H9 (cell line): ENCODE measurements around the gene ANKRD49. TPM values are rescaled to one million over a fixed set of nuclear protein-coding genes. Genes with fewer than 3 reads are reported as not detected.

Experiments used
- DNase-seq: peaks from one replicate; pipeline ENCODE4 v3.0.0-alpha.2; 2017
- H2AFZ ChIP-seq: one replicate; pipeline ENCODE4 v1.6.1; 2013; ENCODE audit warnings: mild to moderate bottlenecking, low read length, control low read depth, moderate library complexity
- H2AK5ac ChIP-seq: 2 replicates; pipeline ENCODE4 v1.6.1; 2013; ENCODE audit warnings: low read length, control low read depth, mixed read lengths; ENCODE audit not compliant: insufficient read length
- H2BK120ac ChIP-seq: one replicate; pipeline ENCODE4 v1.6.1; 2013; ENCODE audit warnings: low read depth, mild to moderate bottlenecking, low read length, control low read depth, inconsistent platforms; ENCODE audit not compliant: poor library complexity, severe bottlenecking
- H2BK12ac ChIP-seq: 2 replicates; pipeline ENCODE4 v1.6.1; 2013; ENCODE audit warnings: low read length, control low read depth, mixed read lengths, low read depth; ENCODE audit not compliant: insufficient read length
- H2BK15ac ChIP-seq: 2 replicates; pipeline ENCODE4 v1.6.1; 2013; ENCODE audit warnings: low read depth, low read length, control low read depth
- H2BK20ac ChIP-seq: one replicate; pipeline ENCODE4 v1.6.1; 2013; ENCODE audit warnings: low read depth, mild to moderate bottlenecking, low read length, control low read depth, inconsistent platforms; ENCODE audit not compliant: poor library complexity, severe bottlenecking
- H2BK5ac ChIP-seq: 2 replicates; pipeline ENCODE4 v1.6.1; 2013; ENCODE audit warnings: low read length, control low read depth, mixed read lengths; ENCODE audit not compliant: insufficient read length
- H3K14ac ChIP-seq: 2 replicates; pipeline ENCODE4 v1.6.1; 2013; ENCODE audit warnings: low read length, control low read depth; ENCODE audit not compliant: insufficient read depth
- H3K18ac ChIP-seq: 2 replicates; pipeline ENCODE4 v1.6.1; 2013; ENCODE audit warnings: low read depth, mild to moderate bottlenecking, mixed read lengths, low read length, control low read depth; ENCODE audit not compliant: insufficient read length
- H3K23ac ChIP-seq: 2 replicates; pipeline ENCODE4 v1.6.1; 2013; ENCODE audit warnings: low read length, control low read depth, mixed read lengths, low read depth; ENCODE audit not compliant: insufficient read length
- H3K23me2 ChIP-seq: 2 replicates; pipeline ENCODE4 v1.6.1; 2013; ENCODE audit warnings: low read depth, mild to moderate bottlenecking, mixed read lengths, low read length, control low read depth; ENCODE audit not compliant: insufficient read length, poor library complexity, severe bottlenecking
- H3K27ac ChIP-seq: 2 replicates; pipeline ENCODE4 v1.5.1; 2013; ENCODE audit warnings: low read length, control low read depth, mixed read lengths, low read depth; ENCODE audit not compliant: insufficient read length
- H3K27me3 ChIP-seq: 2 replicates; pipeline ENCODE4 v1.6.1; 2013; ENCODE audit warnings: low read length, control low read depth, inconsistent platforms; ENCODE audit not compliant: insufficient read depth
- H3K4ac ChIP-seq: 2 replicates; pipeline ENCODE4 v1.6.1; 2013; ENCODE audit warnings: low read depth, mild to moderate bottlenecking, control low read depth, inconsistent platforms, low read length, moderate library complexity
- H3K4me1 ChIP-seq: 2 replicates; pipeline ENCODE4 v1.6.1; 2013; ENCODE audit warnings: low read length, control low read depth, inconsistent platforms; ENCODE audit not compliant: insufficient read depth
- H3K4me2 ChIP-seq: 2 replicates; pipeline ENCODE4 v1.6.1; 2013; ENCODE audit warnings: low read length, control low read depth, mixed read lengths; ENCODE audit not compliant: insufficient read length, insufficient read depth
- H3K56ac ChIP-seq: 2 replicates; pipeline ENCODE4 v1.6.1; 2013; ENCODE audit warnings: low read depth, mild to moderate bottlenecking, mixed read lengths, low read length, control low read depth; ENCODE audit not compliant: insufficient read length
- H3K79me1 ChIP-seq: 2 replicates; pipeline ENCODE4 v1.6.1; 2013; ENCODE audit warnings: low read depth, mild to moderate bottlenecking, moderate library complexity, low read length, control low read depth, inconsistent platforms; ENCODE audit not compliant: insufficient read depth, poor library complexity, severe bottlenecking
- H3K79me2 ChIP-seq: 2 replicates; pipeline ENCODE4 v1.6.1; 2013; ENCODE audit warnings: low read length, control low read depth, inconsistent platforms; ENCODE audit not compliant: insufficient read depth
- H3K9ac ChIP-seq: 2 replicates; pipeline ENCODE4 v1.6.1; 2013; ENCODE audit warnings: low read length, control low read depth, mixed read lengths; ENCODE audit not compliant: insufficient read length; ENCODE audit errors: extremely low read depth
- H3K9me3 ChIP-seq: one replicate; pipeline ENCODE4 v1.6.1; 2013; ENCODE audit warnings: low read depth, low read length, inconsistent platforms; ENCODE audit not compliant: control insufficient read depth
- H3T11ph ChIP-seq: one replicate; pipeline ENCODE4 v1.6.1; 2013; ENCODE audit warnings: mild to moderate bottlenecking, low read length, control low read depth, inconsistent platforms
- H4K20me1 ChIP-seq: one replicate; pipeline ENCODE4 v1.6.1; 2013; ENCODE audit not compliant: control insufficient read depth, insufficient read length, insufficient read depth
- H4K5ac ChIP-seq: 2 replicates; pipeline ENCODE4 v1.6.1; 2013; ENCODE audit warnings: low read depth, mild to moderate bottlenecking, mixed read lengths, low read length, control low read depth; ENCODE audit not compliant: insufficient read length
- H4K8ac ChIP-seq: replicated peaks from 2 replicates; pipeline ENCODE4 v1.6.1; 2013; ENCODE audit warnings: low read length, control low read depth, mixed read lengths, low read depth; ENCODE audit not compliant: insufficient read length
- H4K91ac ChIP-seq: 2 replicates; pipeline ENCODE4 v1.6.1; 2013; ENCODE audit warnings: low read depth, mild to moderate bottlenecking, moderate library complexity, mixed read lengths, low read length, control low read depth; ENCODE audit not compliant: insufficient read length
- H3K27ac Mint-ChIP-seq, 3 experiments: 2 replicates in 2 of 3; 3 replicates in 1 of 3; pipeline ENCODE4 v1.8.0; 2020 to 2021; ENCODE audit warnings: mixed read lengths in 3 of 3, mild to moderate bottlenecking in 1 of 3, moderate library complexity in 1 of 3
- H3K27me3 Mint-ChIP-seq: 2 replicates; pipeline ENCODE4 v1.8.0; 2021; ENCODE audit warnings: low read depth, mild to moderate bottlenecking, moderate library complexity, mixed read lengths
- H3K36me3 Mint-ChIP-seq, 3 experiments: 2 replicates in 2 of 3; 3 replicates in 1 of 3; pipeline ENCODE4 v1.8.0; 2020 to 2021; ENCODE audit warnings: low read depth in 3 of 3, mixed read lengths in 3 of 3; ENCODE audit not compliant: insufficient read depth in 1 of 3
- H3K4me1 Mint-ChIP-seq, 2 experiments: 2 replicates each; pipeline ENCODE4 v1.8.0; 2020; ENCODE audit warnings: mixed read lengths in 2 of 2
- H3K4me3 Mint-ChIP-seq, 2 experiments: 2 replicates in 1 of 2; 3 replicates in 1 of 2; pipeline ENCODE4 v1.8.0; 2020 to 2021; ENCODE audit warnings: mild to moderate bottlenecking in 2 of 2, mixed read lengths in 2 of 2, moderate library complexity in 1 of 2
- H3K9me3 Mint-ChIP-seq, 2 experiments: 2 replicates in 1 of 2; 3 replicates in 1 of 2; pipeline ENCODE4 v1.8.0; 2020; ENCODE audit warnings: mild to moderate bottlenecking in 2 of 2, mixed read lengths in 2 of 2, moderate library complexity in 1 of 2
- WGBS: extraction: QIAGEN DNeasy Blood & Tissue Kit; methylation state at CpG from one replicate; pipeline ENCODE4 v1.1.7; 2013; ENCODE audit warnings: missing lambda C conversion rate, low lambda C conversion rate, mixed read lengths; ENCODE audit not compliant: insufficient read length; ENCODE audit errors: extremely low coverage; 5-methylcytosine and 5-hydroxymethylcytosine counted together
- total RNA-seq: library from RNA; stranded (reverse); gene quantifications from 2 replicates; pipeline ENCODE4 v1.2.1, GENCODE V29; 2021
- TF ChIP-seq, protein P1 (sequence below): fragments of 200-600 bp; sonication (generic); conservative IDR thresholded peaks from 3 replicates; pipeline ENCODE4 v1.8.0; 2021; ENCODE audit warnings: antibody characterized with exemption, mild to moderate bottlenecking

ANKRD49 gene
- total RNA-seq, 1 experiment from 2014 or later, result 13.8 TPM

DNA sequence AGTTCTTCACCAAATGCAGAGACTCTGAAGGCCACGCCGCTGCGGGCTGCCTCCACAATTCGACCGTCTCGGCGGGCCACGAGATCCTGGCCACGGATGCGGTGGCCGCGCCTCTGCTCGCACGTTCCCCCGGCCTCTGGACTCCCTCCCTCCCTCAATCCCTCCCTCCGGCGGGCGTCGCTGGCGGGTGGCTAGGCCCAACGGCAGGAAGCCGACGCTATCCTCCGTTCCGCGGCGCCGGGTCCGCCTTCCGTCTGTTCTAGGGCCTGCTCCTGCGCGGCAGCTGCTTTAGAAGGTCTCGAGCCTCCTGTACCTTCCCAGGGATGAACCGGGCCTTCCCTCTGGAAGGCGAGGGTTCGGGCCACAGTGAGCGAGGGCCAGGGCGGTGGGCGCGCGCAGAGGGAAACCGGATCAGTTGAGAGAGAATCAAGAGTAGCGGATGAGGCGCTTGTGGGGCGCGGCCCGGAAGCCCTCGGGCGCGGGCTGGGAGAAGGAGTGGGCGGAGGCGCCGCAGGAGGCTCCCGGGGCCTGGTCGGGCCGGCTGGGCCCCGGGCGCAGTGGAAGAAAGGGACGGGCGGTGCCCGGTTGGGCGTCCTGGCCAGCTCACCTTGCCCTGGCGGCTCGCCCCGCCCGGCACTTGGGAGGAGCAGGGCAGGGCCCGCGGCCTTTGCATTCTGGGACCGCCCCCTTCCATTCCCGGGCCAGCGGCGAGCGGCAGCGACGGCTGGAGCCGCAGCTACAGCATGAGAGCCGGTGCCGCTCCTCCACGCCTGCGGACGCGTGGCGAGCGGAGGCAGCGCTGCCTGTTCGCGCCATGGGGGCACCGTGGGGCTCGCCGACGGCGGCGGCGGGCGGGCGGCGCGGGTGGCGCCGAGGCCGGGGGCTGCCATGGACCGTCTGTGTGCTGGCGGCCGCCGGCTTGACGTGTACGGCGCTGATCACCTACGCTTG lies 50.2 kb downstream of the ANKRD49 start, which contains the start of gene FUT4:
Gene FUT4, plus strand, starts transcription at position 227 of the 951 bp plus-strand sequence. Its CDS starts 213 bp downstream, at position 440.
- Histone ChIP-seq H4K8ac (no peak within 1 kb of the TSS), H3K27ac (no peak within 1 kb of the TSS), H2BK20ac (no peak within 1 kb of the TSS), H3K27me3 (peaks cover 9% of the 10 kb centered on the region; the same call in 1 of the 2 replicates), H3K18ac (peak within 1 kb of the TSS; percentile 72), H3K79me1 (no peaks in the 10 kb centered on the region), H3K9me3 (no peaks in the 10 kb centered on the region), H3K23ac (no peak within 1 kb of the TSS), H3K4ac (no peak within 1 kb of the TSS), H3K4me2 (peak within 1 kb of the TSS; percentile 47), H4K20me1 (no peaks in the 10 kb centered on the region), H3K23me2 (peaks cover 15% of the 10 kb centered on the region), H2AFZ (no peak within 1 kb of the TSS), H2BK120ac (no peak within 1 kb of the TSS), H4K5ac (no peak within 1 kb of the TSS), H2AK5ac (no peak within 1 kb of the TSS), H3T11ph (no peak within 1 kb of the TSS), H3K14ac (peak within 1 kb of the TSS; percentile 62), H3K9ac (peak within 1 kb of the TSS; percentile 63), H3K56ac (no peak within 1 kb of the TSS), H3K79me2 (peaks cover 2% of the 10 kb centered on the region; the same call in 1 of the 2 replicates), H2BK5ac (no peak within 1 kb of the TSS), H2BK12ac (no peak within 1 kb of the TSS), H4K91ac (no peak within 1 kb of the TSS), H3K4me1 (no peaks in the 10 kb centered on the region; the same call in 1 of the 2 replicates), H2BK15ac (no peak within 1 kb of the TSS)
- H3K36me3 Mint-ChIP-seq, result peaks cover 0 to 5% (median 0%) of the 10 kb centered on the region in 3 experiments; a peak in 1 of 7 replicates
- peak within 1 kb of the TSS; percentile 88 to 94 for H3K4me3 Mint-ChIP-seq
- no peaks in the 10 kb centered on the region for H3K9me3 Mint-ChIP-seq
- DNase-seq, result peak; percentile 90
- peaks cover 21 to 31% of the 10 kb centered on the region in 2 experiments for H3K4me1 Mint-ChIP-seq
- TF ChIP-seq, protein P1, sequence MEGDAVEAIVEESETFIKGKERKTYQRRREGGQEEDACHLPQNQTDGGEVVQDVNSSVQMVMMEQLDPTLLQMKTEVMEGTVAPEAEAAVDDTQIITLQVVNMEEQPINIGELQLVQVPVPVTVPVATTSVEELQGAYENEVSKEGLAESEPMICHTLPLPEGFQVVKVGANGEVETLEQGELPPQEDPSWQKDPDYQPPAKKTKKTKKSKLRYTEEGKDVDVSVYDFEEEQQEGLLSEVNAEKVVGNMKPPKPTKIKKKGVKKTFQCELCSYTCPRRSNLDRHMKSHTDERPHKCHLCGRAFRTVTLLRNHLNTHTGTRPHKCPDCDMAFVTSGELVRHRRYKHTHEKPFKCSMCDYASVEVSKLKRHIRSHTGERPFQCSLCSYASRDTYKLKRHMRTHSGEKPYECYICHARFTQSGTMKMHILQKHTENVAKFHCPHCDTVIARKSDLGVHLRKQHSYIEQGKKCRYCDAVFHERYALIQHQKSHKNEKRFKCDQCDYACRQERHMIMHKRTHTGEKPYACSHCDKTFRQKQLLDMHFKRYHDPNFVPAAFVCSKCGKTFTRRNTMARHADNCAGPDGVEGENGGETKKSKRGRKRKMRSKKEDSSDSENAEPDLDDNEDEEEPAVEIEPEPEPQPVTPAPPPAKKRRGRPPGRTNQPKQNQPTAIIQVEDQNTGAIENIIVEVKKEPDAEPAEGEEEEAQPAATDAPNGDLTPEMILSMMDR, result no peak
- H3K27ac Mint-ChIP-seq, result peak within 1 kb of the TSS; percentile 80 to 98 (median 94); a peak in 5 of 7 replicates
- peaks cover 28% of the 10 kb centered on the region for H3K27me3 Mint-ChIP-seq
- no CpG with 5 or more reads among the region's 109 CpGs for whole genome bisulfite sequencing
